ENCODE measurements around the gene ANGPTL2.

Gene ANGPTL2

DNA sequence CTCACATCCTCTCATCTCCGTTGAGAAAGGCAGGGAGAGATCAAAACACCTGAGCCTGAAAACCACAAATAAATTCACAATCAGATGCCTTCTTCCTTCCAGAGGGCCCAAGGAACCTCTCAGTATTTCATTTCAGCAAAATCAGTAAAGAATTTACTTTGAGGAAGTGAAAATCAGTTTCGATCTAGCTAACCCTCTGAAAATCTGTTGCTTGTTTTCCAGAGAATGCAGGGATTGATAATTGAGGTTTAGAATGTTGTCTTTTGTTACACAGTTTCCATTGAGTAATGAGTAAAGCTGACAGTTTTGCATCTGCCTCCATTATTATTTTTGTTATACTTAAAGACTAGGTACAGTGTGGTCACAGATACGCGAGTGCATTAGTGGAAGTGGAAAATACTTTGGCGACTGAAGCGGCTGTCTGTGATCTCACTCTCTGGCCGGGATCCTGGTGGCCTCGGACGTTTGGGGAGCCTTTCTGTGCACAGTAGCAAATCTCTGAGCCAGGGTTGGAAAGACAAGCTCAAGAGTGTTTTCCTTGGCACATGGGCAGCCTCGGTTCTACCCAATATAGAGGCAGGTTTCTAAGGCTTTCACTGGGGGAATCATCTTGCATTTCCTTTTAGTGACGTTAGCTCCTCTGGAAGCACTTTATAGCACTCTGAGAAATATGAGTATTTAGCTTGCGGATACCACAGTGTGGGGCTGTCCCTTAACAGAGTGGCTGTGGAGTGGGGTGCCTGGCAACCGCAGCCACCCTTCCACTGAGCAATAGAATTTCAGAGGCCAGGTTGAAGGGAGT, 32.2 kb upstream of the ANGPTL2 start:
- DNase-seq = peak; percentile 79

DNA sequence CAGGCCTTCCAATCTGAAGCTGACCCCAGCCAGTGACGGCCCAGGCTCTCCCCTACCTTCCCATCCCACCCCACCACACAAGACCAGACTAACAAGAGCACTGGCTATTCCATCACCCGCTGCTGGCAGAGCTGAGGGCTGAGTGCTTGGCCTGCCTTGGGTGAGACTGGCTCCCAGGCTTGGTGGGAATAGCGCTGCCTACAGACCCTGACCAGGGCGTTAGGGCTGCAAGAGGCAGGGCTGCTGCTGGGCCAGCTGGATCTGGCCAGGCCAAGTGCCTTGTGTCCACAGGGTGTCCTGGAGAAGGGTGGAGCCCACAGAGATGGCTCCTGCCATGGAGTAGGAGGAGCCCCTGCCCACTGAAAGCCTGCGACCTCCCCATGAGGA, 31.6 kb upstream of the ANGPTL2 start:
- DNase-seq = no peak

DNA sequence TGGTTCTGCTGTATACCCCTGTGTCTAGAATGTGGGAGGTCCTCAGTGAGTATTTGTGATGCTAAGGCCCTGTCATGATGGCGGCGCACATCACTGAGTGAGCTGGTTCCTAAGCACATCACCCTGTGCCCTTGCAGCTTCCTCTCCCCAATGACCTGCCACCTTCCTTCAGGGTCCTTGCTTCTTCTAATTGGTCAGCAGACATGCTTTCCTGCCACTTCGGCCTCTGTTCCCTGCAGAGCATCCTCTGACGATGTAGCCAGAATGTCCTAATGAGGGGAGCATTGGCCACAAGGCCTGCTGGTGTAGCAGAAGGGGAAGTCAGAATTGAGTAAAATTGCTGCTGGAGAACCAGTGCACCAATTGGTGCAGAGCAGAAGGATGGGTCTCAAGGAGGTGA, 31.1 kb upstream of the ANGPTL2 start:
- no peak for DNase-seq

DNA sequence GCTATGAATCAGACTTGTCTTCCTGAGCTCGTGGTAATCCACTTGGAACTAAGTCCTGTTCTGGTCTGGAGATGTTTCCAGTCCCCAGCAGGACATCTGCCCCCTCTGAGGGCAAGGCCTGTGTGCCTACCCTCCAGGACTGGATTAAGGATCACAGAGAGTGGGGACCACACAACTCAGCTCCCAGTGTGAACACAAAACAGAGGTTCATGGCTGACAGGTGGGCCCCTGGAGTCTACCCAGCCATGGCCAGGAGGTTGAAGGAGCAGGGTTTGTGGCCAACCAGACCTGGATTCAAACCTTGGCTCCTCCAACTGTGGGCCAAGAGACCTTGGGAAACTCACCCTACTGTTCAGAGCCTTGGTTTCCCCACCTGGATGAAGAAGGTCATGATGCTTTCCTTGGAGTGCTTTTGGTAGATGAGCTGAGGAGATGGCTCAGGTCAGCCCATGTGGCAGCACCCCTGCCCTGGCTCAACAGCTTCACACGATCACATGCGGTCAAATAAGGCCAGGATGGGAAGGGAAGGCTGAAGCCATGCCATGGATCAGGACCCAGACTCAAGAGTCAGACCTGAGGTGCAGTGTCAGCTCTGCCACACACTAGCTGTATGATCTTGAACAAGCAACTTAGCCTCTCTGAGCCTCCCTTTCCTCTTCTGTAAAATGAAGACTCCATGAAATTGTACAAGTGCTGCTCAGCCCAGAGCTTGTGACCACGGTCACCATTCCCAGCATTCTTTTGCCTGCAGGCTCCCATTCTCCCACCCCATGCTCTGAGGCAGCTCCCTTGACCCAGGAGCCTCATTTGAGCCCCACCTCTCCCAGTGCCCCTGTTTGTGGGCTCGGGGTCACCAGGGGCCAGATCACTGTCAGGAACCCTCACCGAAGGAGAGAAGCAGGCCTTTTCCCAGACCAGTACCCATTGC, 27.3 kb upstream of the ANGPTL2 start:
- no peak for DNase-seq

DNA sequence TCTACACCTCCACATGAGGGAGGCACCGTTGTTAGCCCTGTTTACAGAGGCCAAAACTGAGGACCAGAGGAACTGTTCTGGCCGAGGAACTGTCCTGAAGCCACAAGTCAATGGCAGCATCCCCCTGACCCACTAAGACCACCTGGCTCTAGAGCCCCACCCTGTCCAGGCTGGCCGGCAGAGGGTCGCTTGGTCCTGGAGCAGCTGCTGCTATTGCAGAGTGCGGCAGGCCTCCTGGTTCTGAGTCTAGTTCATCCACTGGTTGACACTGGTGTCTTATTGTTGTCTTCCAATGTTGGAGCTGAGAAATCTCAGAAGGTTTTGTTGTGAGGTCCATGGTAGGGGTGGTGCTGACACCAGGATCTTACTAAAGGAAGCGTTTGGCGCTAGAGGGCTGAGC, 26.6 kb upstream of the ANGPTL2 start:
- no peak for DNase-seq

DNA sequence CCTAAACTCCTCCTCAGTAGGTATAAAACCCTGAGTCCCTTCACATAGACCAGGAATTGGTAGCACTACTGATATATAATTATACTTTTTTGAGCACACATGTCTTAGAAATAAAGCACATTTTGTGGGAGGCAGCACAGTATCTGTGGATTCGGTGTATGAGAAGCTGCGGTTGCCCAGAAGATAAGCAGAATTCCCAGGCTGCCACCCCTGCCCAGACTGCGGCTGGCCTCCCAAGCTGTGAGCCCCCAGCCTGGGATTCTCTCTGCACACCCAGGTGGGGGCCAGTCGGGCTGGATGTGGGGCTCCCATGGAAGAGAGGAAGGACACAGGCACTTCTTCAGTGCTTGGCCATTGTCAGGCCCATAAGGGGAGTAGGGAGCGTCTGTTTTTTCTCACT, 25.6 kb upstream of the ANGPTL2 start:
- DNase-seq = no peak

DNA sequence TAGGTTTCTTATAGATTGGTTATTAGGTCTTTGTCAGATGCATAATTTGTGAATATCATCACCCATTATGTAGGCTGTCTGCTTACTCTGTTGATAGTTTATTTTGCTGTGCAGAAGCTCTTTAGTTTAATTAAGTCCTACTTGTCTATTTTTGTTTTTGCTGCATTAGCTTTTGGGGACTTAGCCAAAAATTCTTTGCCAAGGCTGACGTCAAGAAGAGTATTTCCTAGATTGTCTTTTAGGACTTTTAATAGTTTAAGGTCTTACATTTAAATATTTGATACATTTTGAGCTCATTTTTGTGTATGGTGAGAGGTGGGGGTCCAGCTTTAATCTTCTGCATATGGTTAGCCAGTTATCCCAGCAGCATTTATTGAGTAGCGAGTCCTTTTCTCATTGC, 24.8 kb upstream of the ANGPTL2 start:
- no peak for DNase-seq

DNA sequence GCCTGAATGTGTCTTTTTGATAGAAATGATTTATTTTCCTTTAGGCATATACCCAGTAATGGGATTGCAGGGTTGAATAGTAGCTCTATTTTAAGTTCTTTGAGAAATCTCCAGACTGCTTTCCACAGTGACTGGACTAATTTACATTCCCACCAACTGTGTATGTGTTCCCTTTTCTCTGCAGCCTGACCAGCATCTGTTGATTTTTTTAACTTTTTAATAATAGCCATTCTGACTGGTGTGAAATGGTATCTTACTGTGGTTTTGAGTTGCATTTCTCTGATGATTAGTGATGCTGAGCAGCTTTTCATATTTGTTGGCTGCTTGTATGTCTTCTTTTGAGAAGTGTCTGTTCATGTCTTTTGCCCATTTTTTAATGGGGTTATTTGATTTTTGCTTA, 24.4 kb upstream of the ANGPTL2 start:
- peak; percentile 56 for DNase-seq

DNA sequence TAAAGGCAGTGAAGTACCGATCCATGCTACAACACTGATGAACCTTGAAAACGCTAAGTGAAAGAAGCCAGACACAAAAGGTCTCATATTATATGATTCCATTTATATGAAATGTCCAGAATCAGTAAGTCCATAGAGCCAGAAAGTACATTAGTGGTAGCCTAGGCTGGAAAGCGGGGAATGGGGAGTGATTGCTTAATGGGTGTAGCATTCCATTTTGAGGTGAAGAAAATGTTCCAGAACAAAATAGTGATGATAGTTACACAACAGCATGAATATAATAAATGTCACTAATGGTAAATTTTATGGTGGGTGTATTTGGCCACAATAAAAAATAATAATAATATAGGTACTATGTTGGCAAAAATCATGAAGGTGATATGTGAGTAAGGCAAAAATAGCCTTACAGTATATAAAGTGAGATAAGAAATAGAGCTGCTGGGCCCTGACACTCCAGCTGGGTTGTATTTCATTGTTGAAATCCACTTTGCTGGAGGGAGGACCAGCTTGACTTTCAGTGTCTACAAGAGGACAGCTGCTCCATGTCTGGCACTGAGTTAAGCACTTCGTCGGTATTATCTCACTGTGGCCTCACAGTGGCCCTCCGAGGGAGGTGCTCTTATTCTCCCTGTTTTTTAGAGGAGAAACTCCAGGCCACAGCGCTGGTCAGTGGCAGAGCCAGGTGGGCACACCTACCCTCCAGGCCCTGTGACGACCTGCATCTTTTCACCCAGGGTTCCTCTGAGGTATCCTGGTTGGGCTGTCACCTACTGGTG, 22.4 kb upstream of the ANGPTL2 start:
- DNase-seq = no peak

DNA sequence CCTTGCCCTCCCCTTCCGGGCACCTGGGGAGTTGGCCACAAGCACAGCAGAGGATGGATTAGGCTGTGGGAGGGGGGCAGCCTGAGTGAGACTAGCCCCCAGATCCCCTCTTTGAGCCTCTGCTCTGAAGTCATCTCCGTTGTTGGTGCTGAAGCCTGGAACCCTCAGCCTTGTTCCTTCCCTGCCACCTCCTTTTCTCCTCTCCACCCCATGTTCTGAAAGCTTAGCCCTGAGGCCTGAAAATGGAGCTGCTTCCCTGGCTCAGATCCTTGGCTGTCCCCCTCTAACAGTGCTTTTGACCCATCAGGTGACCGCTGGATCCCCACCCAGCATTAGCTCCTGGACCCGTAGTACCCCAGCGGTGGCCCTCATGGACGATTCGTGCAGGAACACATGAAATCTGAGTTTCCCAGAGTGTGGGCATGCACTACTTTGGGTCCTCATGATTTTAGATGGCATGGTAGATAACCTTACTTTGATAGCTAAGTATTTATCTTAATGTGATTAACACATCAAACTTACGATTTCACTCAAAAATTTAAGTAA, 21.6 kb upstream of the ANGPTL2 start:
- DNase-seq = no peak

DNA sequence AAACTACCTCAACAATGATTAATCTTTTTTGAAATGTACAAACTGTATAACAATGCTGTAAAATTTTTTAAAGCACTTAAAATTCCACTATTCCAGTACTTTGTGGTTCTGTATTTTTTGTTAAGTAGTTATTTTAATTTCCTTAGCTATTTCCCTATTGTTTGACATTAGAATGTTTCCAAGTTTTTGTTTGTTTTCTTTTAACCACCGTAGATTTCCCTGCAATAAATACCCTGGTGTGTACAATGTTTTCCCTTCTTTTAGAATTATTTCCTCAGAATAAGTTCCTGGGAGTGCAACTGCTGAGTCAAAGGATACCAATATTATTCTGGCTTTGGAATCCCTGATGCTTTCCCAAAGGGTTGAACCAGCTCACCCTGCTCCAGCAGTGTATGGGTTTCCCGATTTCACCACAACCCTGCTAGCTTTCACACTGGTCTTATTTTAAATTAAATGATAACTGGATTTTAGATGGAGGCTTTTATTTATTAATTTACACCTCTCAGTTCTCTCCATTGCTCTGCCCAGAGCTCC, 20.6 kb upstream of the ANGPTL2 start:
- no peak for DNase-seq

DNA sequence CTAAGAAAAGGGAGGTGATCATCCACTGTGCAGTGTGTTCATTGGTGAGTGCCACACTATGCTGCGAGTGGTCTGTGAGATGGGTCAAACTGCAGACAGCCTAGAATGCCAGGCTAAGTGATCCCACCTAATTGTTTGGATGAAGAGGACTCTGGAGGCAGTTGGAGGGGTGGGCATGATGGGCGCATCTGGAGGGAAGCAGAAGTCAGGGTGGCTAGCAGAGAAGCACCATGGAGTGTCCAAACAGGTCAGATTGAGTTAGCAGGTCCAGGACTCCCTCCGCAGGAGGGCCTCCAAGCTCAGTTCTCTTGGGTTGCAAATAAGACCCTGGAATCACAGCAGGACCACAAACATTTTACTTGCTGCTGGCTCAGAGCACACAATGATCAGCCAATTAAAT, 19.9 kb upstream of the ANGPTL2 start:
- no peak for DNase-seq

DNA sequence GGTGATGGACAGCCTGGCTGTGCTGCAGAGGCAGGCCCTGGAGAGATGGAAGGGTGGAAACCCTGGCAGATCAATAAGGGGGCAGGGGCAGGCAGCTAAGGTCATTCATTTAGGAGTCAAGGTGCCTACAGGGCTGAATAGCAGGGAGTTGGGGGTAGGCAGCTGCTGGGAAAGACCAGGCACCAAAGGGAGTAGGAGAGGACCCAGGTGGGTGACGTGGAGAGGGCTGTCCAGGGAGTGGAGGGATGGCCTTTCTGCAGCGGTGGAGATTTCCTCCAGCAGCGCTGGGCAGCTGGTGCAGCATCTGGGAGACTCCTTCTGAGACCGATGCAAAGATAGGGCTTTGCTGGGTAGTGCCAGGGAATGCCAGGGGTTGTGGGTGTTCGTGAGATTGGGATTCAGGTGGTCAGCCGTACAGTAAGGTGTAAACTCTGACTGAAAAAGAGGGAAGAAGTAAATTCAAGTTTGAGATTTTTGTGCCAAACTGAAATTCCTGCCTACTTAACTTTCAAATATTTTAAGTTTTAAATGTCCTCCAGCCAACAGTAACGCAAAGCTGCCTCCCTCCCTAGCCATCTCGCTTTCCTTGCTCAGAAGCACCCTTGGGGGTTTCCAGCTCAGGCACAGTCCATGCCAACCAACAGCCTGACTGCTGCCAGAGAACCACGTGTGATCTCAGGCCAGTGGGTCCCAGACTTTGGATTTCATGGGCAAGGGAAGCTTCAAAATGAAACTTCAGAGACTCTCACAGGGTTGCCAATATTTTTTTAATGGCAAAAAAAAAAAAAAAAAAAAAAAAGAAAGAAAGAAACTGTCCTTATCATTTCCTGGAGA, 18.6 kb upstream of the ANGPTL2 start:
- no peak for DNase-seq

DNA sequence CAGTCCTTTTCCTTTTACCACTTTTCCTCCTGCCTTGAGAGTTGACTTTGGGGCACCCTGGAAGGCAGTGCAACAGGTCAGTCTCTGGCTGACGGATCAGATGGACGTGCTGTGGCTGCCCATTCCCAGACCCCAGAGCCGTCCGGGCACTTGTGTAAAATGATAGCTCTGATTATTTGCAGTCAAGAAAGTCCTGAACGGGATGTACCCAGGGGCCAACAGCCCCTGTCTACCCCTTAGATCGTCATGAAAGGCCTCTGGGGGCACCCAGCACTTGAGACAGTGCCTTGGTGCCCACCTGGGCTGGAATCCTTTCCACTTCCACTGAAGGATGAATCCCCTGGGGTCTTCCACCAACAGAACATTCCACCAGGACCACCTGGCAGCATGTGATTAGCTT, 17.7 kb upstream of the ANGPTL2 start:
- no peak for DNase-seq

DNA sequence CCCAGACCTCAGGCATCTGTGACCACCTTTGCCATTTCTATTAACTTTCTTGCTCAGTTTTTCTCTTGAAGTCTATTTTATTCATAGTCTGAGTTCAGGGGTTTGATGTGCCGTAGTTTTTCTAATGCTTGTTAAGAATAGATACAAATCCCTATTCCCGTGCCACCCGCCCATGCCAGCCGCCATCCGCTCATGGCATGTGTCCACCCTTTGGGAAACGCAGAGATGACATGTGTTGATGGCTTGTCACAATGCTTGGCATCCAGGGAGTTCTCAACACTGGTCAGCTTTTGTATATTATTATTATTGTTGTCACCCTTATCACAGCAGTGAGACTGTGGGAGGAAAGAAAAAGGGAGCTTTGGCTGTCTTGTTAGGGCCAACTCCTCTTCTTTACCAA, 17.3 kb upstream of the ANGPTL2 start:
- no peak for DNase-seq

DNA sequence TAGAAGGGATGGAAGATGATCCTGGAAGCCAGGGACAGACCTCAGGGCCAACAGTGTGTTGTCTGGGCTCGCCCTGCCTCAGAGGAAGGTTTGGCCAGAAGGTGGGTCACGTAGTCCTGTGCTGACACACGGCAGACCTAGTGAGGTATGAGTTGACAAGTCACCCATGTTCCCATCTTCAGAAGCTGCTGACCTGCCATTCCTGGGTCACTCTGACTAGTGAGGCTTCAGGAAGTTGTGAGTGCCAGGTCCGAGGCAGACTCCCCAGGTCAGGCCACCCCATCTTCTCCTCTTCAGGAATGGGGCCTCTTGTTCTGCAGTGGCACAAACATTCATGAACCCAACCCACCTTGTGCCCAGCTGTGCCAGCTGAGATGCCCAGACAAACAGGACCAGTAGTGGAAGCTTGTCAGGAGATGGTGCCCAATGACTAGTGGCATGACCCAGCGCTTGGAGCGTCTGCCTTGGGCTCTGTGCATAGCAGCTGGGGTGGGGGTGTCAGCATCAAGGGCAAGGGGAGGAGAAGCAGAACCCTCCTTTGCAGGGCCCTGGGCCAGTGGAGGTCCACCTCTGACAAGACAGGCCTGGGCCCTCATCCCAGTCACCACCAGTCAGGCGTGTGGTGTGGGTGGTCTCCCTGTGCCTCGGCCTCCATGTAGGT, 16.8 kb upstream of the ANGPTL2 start:
- no peak for DNase-seq

DNA sequence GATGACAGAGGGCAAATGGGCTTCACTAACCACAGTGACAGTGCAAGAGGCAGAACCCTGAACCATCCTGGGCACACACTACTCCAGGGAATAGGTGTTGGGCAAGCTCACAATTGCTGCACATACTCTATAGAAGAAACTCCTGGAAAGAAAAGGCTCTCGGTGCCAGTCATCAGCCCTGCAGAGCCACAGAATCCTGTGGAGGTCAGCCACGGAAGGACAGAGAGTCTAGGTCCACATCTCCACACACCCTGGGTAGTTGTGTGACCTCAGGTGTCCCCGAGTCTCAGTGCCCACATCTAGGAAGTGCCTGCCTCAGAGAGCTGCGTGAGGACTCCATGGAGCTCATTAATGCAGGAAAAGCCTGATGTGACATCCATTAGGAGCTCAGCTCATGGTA, 16.0 kb upstream of the ANGPTL2 start:
- no peak for DNase-seq

DNA sequence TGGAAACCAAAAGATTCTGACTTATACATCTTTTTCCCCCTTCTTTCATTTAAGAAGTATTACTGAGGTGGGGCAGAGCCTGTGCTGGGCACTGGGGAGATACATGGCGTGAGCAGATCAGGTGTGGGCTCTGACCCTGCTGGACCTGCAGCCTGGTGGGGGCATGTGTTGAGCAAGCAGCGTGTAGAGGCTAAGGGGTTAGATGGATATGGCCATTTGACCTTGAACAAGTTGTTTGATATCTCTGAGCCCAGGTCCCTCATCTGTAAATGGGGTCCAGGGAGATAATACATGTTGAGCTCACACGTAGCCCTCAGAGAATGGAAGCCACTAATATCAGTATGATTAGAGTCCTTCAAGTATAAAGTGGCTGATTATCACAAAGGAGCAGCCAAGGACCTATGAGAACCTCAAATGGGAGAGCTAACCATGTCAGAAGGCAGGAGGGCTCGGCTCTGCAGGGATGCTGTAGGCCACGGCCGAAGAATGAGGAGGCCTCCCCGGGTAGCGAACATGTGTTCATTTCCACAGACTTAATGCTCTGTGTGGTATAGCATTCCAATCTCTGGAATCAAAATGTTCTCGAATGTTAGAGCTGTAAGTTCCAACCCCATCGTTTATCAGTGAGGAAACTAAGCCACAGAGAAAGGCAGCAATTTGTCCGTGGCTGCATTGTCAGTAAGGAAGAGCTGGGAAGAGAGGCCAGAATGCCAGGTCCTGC, 15.4 kb upstream of the ANGPTL2 start:
- no peak for DNase-seq

DNA sequence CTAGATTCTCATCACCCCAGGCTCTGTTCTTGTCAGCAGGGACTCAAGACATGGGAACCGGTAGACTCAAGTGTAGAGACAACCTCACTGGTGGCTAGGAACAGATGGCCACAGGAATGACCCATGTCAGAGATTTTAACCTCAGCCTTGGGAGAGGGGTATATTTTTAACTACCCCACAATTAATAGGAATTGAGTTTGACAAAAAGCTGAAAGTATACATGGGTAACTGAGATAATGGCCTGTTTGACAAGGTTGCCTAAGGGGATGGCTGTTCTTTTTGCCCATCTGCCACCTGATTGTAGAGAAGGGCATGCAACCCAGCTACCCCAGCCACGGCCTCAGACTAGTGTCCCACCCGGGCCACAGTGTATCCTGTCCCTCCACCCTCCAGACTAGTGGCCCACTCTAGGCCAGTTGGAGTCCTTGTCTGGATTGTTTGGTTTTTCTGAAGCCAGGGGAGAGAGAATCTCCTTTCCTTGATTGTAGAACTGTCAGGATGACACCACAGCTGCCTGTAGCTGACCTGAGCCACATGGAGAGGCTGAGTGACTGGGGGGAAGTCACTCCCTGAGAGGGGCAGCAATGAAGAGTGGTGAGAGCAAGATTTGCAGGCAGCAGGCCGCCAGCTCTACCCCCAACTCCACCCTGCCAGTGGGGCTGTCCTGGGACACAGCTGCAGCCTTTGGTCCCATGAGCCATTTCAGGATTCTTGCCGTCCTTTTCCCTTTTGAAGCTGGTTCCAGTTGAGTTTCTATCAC, 14.6 kb upstream of the ANGPTL2 start:
- DNase-seq = no peak

Measured in fibroblast of skin of back (primary cell).